CD4-positive, alpha-beta T cell treated with Interleukin-6 for 4 hours (primary cell): ENCODE results near the gene C11orf54.
"Not testable (repeated sequence)": the region's sequence is repeated elsewhere in the genome, so short reads cannot be mapped to it uniquely, and the experiment has no call there.

Experiments
- DNase-seq: peaks from one replicate; pipeline ENCODE4 v3.0.0-alpha.2; 2020; ENCODE audit warnings: mixed read lengths

Gene C11orf54

DNA sequence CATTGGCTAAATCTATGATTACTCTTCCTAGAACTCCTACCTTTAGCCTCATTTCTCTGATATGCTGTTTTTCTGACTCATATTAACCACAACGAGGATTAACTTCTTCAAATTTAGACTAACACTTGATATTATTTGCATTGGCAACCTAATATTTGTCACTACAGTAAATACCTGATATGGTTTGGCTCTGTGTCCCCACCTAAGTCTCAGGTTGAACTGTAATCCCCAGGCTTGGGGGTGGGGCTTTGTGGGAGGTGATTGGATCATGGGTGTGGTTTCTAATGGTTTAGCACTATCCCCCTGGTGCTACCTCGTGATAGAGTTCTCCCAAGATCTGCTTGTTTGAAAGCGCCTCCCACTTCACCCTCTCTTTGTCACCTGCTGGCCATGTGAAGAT lies 25.5 kb downstream of the C11orf54 start:
- no peak for DNase-seq

DNA sequence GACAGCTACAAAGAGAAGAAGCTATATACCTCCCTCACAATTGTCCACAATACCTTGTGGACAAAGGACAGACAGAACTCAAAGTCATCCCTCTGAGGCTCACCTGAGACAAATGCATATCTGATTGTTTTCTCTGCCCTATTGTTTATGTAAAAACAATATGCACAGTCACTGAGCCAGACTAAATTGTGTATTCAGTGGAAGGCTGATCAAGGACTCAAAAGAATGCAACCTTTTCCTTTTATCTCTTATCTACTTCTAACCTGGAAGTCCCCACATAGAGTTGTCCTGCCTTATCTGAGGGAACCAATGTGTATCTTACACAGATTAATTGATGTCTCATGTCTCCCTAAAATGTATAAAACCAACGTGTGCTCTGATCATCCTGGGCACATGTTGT lies 28.7 kb downstream of the C11orf54 start:
- no peak for DNase-seq

- DNase-seq: no peak
Measured at GRCh38 chr11:93772123-93772522, 30.7 kb downstream of the C11orf54 start.

DNA sequence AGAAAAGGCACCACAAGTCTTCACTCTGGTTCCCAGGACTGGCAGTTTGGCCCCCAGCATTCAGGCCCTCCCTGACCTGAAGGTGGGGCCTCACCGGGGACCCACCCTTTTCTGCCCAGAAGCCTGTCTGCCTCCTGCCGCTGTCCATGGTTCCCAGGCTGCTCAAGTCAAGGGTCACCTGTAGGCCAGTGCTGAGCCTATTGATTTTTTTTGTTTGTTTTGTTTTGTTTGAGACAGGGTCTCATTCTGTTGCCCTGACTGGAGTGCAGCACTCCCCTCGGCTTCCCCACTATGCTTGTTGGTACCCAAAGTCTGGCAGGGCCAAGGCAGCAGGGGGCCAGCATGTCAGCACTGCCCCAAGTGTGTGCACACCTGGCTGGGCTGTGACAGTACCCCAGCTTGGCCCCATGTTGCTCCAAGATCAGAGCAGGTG lies 31.6 kb downstream of the C11orf54 start:
- no peak for DNase-seq

- no peak for DNase-seq
Measured at GRCh38 chr11:93773601-93774200, 32.2 kb downstream of the C11orf54 start.

DNA sequence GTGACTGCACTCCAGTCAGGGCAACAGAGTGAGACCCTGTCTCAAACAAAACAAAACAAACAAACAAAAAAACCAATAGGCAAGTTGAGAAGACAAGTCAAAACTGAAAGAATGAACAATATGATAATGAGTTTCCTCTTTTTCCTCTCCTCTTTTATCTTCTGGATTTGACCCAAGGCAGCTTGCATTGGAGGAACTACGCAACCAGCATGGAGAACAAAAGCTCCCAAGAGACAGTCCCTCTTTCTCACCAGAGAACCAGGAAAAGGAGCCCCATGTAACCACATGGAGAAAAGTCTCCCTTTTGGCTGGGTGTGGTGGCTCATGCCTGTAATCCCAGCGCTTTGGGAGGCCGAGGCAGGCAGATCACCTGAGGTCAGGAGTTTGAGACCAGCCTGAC lies 33.1 kb downstream of the C11orf54 start:
- DNase-seq: not testable (repeated sequence)

GRCh38 chr11:93775289-93775688 lies 33.8 kb downstream of the C11orf54 start:
- no peak for DNase-seq

GRCh38 chr11:93783362-93783761 lies 41.9 kb downstream of the C11orf54 start:
- DNase-seq: no peak

DNA sequence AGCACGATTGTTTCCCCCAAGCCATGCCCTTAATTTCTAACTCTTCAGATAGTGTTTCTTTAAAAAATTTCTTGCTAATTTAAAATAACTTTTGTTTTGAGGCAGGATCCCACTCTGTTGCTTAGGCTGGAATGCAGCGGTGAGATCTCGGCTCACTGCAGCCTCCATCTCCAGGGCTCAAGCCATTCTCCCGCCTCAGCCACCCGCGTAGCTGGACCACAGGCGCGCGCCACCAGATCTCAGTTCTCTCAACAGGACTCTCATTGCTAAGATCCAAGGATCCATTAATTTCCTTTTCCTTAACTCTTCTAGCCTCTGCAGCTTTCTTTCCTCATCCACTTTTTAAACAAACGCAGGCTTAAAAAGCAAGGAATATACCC lies 42.3 kb downstream of the C11orf54 start:
- DNase-seq: no peak

GRCh38 chr11:93784145-93784934 lies 42.9 kb downstream of the C11orf54 start, which contains the start of gene MED17:
Gene MED17 (plus strand): TSS chr11:93784282. CDS start chr11:93784514, 232 bp downstream.
- peak; percentile 91 for DNase-seq

DNA sequence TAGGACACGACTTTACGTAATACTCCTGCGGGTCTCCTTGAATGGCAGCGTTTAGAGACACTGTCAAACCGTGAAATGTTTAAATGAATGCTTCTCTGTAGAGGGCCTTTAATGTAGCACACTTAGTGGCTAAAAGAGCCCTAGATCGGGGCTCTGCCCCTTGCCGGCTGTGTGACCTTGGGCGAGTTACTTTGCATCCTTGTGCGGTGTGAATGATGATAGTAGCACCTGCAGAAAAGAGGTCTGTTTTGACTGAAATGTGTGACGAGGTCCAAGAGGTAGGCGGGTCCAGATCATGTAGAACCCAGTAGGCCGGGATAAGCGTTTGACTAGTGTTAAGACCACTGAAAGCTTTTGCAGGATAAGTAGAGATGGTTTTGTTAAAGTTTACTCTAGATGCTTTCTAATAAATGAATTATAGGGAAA lies 43.5 kb downstream of the C11orf54 start:
- peak; percentile 2 for DNase-seq

DNA sequence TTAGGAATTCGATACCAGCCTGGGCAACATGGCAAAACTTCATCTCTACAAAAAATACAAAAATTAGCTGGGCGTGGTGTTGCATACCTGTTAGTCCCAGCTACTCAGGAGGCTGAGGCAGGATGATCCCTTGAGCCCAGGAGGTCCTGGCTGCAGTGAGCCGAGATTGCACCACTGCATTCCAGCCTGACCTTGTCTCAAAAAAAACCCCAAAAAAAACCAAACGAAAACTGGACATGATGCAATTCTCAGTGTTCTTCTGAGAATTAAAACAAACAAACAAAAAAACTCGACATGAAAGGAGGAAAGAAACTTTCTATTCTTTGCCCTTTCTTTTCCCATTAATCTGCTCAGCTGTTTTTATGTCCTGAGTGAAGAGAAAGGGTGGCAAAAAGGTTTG lies 50.0 kb downstream of the C11orf54 start:
- DNase-seq: no peak

DNA sequence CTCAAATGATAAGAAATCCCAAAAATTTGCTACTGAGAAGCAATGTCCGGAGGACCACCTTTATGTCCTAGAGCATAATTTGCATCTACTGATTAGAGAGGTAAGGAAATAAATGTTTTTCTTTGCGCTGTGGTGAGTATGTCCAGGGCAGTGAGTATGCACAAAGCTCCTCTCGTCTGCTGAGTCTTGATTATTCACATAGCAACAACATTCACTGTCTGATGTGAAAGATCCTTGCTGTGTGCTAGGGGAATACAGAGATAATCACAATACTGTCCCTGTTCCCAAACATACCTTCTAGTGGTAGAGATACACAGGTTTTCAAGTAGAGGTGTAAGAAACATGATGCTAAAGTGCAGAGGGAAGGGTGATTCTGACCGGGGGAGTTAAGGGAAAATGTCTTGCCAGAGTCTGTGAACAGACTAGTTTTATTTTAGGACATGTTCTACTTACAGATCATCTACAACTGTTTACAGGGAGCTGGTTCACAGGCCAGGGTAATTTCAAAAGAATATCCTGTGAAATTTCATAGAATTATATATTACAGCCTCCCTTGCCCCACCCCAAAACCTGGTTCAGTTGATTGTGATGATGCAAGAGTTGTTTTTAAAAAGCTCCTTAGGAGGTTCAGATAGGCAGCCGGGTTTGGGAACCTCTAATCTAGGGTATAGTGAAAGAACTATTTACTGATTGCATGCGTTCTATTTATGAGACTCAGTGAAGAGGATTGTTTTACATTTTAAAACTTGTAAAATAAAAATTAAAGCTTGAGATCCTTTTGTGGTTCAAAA lies 55.2 kb downstream of the C11orf54 start:
- no peak for DNase-seq

DNA sequence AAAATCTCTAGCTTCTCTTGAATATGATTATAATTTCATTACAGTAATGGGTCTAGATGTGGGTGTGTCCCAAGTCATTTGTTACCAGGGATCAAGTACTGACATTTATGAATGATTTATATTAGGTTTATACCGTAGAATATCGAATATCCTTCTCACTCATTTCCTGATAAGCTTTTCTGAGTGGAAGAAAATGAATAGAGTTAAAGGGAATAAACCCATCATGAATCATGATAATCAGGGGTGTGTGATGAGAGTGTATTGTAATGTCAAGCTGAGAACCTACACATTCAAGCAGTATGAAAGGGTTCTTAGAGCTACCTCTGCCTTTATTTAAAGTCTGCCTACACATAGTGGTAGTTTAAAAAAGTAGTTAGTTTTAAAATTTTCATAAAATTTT lies 59.9 kb downstream of the C11orf54 start:
- no peak for DNase-seq

DNA sequence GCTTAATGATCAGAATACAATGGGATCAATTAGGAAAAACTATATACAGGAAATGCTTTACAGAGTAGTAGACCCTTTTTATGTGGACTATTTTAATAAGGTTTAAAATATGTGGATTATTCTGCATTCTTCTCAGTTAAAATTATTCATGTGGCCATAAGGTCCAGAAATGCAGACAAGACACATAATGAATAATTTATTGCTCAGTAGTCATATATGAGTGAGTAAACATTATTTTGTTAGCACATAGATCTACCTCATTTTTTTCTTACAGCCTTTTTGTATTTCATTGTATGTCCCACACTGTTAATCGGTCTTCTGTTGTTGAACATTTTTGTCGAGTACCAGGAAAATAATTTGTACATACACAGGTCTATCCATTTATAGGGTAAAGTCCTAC lies 63.4 kb downstream of the C11orf54 start:
- DNase-seq: no peak

DNA sequence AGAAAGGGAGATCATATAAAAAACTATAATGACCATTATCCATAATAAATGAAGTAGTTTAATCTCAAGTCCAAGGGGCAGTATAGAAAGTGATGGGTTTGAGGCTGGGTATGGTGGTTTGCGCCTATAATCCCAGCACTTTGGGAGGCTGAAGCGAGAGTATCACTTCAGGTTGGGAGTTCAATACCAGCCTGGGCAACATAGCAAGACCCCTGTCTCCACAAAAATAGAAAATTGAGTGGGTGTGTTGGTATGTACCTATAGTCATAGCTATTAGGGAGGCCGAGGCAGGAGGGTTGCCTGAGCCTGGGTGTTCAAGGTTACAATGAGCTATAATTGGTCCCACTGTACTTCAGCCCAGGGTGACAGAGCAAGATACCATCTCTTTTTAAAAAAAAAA lies 66.5 kb downstream of the C11orf54 start:
- no peak for DNase-seq

GRCh38 chr11:93813974-93814373 lies 72.5 kb downstream of the C11orf54 start:
- DNase-seq: no peak
